ENCODE measurements around the gene CAPN8. TPM values are rescaled to one million over a fixed set of nuclear protein-coding genes. Genes with fewer than 3 reads are reported as not detected.

Gene CAPN8
- total and polyA plus RNA-seq, 2 experiments from 2014 or later = 0.15 TPM; not detected in 1

DNA sequence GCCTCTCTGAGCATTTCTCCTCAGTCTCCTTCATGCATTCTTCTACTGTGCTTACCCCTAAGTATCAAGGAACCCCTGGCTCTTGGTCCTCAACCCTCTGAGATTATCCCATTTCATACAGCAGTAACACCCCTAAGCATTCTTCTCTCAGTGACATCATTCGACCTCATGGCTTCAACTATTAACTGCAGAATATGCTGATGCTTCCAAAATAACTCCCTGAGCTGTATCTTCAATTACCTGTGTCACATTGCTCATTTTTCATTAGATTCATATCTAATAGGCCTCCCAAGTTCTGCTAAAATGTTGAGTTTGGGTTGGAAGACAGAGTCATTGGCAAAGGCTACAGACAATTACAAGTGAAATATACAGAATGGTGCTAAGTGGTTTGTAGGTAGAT, 7.5 kb downstream of the CAPN8 start:
- Histone ChIP-seq H3K4me3 (no peak overlapping the region), H3K27ac (no peak overlapping the region), H3K9me3 (ENCODE audit: low read depth) (no peaks in the 10 kb centered on the region), H3K4me1 (ENCODE audit: low read depth) (no peaks in the 10 kb centered on the region), H3K36me3 (no peaks in the 10 kb centered on the region), H3K27me3 (no peaks in the 10 kb centered on the region)
- TF ChIP-seq, protein P1, sequence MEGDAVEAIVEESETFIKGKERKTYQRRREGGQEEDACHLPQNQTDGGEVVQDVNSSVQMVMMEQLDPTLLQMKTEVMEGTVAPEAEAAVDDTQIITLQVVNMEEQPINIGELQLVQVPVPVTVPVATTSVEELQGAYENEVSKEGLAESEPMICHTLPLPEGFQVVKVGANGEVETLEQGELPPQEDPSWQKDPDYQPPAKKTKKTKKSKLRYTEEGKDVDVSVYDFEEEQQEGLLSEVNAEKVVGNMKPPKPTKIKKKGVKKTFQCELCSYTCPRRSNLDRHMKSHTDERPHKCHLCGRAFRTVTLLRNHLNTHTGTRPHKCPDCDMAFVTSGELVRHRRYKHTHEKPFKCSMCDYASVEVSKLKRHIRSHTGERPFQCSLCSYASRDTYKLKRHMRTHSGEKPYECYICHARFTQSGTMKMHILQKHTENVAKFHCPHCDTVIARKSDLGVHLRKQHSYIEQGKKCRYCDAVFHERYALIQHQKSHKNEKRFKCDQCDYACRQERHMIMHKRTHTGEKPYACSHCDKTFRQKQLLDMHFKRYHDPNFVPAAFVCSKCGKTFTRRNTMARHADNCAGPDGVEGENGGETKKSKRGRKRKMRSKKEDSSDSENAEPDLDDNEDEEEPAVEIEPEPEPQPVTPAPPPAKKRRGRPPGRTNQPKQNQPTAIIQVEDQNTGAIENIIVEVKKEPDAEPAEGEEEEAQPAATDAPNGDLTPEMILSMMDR (IDR thresholded peaks at IDR 0.05; ENCODE audit: low read depth, low read length) = no peak
- no peak for DNase-seq (ENCODE audit: low read depth in 1 of 2, low spot score in 1 of 2)

DNA sequence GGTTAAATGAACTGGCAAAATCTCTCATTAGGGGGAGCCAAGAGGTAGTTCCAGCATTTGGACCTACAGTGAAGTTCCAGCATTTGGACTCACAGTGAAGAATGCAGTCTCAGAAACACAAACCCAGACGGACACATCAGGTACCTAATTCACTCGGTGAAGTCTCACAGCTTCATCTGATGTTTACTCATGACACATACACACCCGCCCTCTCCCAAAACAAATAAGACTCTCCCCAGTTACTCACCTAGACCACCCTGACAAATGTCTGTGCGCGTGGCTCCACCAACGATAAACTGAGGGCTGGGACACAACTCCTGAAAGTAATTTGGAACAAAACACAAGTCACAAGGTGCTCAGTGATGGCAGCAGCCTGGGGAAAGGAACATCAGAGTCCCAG, 11.4 kb downstream of the CAPN8 start:
- TF ChIP-seq, protein P1 (IDR thresholded peaks at IDR 0.05; ENCODE audit: low read depth, low read length) = no peak
- no peak for DNase-seq (ENCODE audit: low read depth in 1 of 2, low spot score in 1 of 2)
- Histone ChIP-seq H3K36me3 (no peaks in the 10 kb centered on the region), H3K4me1 (ENCODE audit: low read depth) (no peaks in the 10 kb centered on the region), H3K4me3 (no peak overlapping the region), H3K27ac (no peak overlapping the region), H3K9me3 (ENCODE audit: low read depth) (no peaks in the 10 kb centered on the region), H3K27me3 (no peaks in the 10 kb centered on the region)

DNA sequence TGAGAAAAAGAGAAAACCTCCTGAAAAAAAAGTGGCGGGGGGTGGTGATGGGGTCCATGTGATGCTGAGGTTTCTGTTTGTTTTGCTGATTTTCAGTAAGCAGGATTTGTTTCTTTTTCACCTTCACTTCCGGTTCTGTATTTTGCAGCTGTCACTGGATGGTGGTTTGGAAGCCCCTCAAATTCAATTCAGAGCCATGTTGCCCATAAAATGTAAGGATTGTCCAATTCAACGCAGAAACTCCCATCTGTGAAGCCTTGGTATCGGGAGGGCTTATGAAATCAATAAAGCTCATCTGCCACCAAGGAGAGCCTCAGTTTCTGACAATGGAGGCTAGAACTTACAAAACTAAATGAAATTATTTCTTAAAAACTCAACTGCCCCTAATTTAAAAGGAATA, 12.1 kb downstream of the CAPN8 start:
- Histone ChIP-seq H3K27ac (no peak overlapping the region), H3K4me1 (ENCODE audit: low read depth) (no peaks in the 10 kb centered on the region), H3K27me3 (no peaks in the 10 kb centered on the region), H3K9me3 (ENCODE audit: low read depth) (no peaks in the 10 kb centered on the region), H3K4me3 (no peak overlapping the region), H3K36me3 (no peaks in the 10 kb centered on the region)
- no peak for DNase-seq (ENCODE audit: low read depth in 1 of 2, low spot score in 1 of 2)
- TF ChIP-seq, protein P1 (IDR thresholded peaks at IDR 0.05; ENCODE audit: low read depth, low read length) = no peak

DNA sequence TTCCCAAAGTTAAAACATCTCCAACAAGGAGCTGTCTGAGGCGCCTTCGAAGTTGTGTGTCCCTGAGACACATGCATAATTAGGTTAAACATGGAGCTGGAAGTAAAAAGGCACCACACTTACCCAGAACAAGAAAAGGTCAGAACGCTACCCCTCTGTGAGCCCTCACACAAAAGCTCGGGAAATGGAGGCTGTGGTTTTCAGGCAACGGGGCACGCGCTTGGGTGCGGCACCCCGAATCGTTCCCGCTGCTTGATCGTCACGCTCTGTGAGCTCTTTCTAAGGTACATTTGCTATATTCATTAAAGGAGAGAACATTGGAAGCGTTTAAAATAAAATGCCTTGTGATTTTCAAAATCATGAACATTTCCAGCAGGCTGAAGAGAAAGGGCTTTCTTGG, 12.5 kb downstream of the CAPN8 start:
- TF ChIP-seq, protein P1 (IDR thresholded peaks at IDR 0.05; ENCODE audit: low read depth, low read length) = no peak
- Histone ChIP-seq H3K36me3 (no peaks in the 10 kb centered on the region), H3K4me3 (no peak overlapping the region), H3K9me3 (ENCODE audit: low read depth) (no peaks in the 10 kb centered on the region), H3K27me3 (no peaks in the 10 kb centered on the region), H3K27ac (no peak overlapping the region), H3K4me1 (ENCODE audit: low read depth) (no peaks in the 10 kb centered on the region)
- no peak for DNase-seq (ENCODE audit: low read depth in 1 of 2, low spot score in 1 of 2)

DNA sequence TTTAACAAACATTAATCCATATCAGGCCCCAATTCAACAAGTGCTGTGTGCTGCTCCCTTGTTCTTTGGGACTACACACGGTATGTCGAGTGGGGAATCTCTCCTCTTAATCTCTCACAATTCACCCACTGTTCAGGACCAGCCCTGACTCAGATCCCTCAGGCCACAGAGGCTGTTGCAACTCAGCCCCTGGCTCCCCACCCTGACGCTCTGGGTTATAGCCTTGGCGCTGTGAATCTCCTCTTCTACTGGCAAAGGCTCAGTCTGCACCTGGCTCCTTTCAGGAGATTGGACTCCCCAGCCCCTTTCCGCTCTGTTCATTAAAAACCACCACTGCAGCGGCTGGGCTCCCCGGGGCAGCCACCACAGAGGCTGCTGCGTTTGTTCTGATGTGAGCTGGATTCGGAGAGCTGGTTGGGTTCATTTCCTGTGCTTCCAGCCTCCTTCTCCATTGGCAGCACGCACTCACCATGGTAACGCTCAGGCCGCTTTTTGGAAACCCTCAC, 13.0 kb downstream of the CAPN8 start:
- Histone ChIP-seq H3K27ac (no peak overlapping the region), H3K36me3 (no peaks in the 10 kb centered on the region), H3K4me3 (no peak overlapping the region), H3K9me3 (ENCODE audit: low read depth) (no peaks in the 10 kb centered on the region), H3K4me1 (ENCODE audit: low read depth) (no peaks in the 10 kb centered on the region), H3K27me3 (no peaks in the 10 kb centered on the region)
- DNase-seq (ENCODE audit: low read depth in 1 of 2, low spot score in 1 of 2) = no peak
- TF ChIP-seq, protein P1 (IDR thresholded peaks at IDR 0.05; ENCODE audit: low read depth, low read length) = no peak
